ENCODE data around the gene NRXN3. TPM values are rescaled to one million over a fixed set of nuclear protein-coding genes. Genes with fewer than 3 reads are reported as not detected.

Gene NRXN3
- total RNA-seq, 1 experiment from 2014 or later: not detected

- no peaks in the 10 kb centered on the region for H3K4me1 ChIP-seq (ENCODE audit: control insufficient read depth in 1 of 2, insufficient read depth in 2 of 2, low read length in 2 of 2)
- intact Hi-C loops (cut with micrococcal nuclease): no loop called here
- TF ChIP-seq, protein P1, sequence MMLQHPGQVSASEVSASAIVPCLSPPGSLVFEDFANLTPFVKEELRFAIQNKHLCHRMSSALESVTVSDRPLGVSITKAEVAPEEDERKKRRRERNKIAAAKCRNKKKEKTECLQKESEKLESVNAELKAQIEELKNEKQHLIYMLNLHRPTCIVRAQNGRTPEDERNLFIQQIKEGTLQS (IDR thresholded peaks at IDR 0.05): no peak
- TF ChIP-seq REST (IDR thresholded peaks at IDR 0.05; ENCODE audit: low read depth): no peak
- no peak for TF ChIP-seq TCF7L2 (IDR thresholded peaks at IDR 0.05; ENCODE audit: borderline replicate concordance, extremely low read depth, insufficient read depth, insufficient read length)
- TF ChIP-seq CEBPB (IDR thresholded peaks at IDR 0.05; ENCODE audit: low read depth): no peak
- TF ChIP-seq ELF1 (IDR thresholded peaks at IDR 0.05; ENCODE audit: borderline replicate concordance, low read depth): no peak
- TF ChIP-seq YY1 (IDR thresholded peaks at IDR 0.05; ENCODE audit: extremely low read depth, insufficient replicate concordance, low read depth, low read length): no peak
- TF ChIP-seq FOSL1 (IDR thresholded peaks at IDR 0.05; ENCODE audit: low read depth): no peak
- TF ChIP-seq ZNF274 (IDR thresholded peaks at IDR 0.05; ENCODE audit: low read depth, low read length): no peak
- TF ChIP-seq SIN3A (IDR thresholded peaks at IDR 0.05; ENCODE audit: low read depth): no peak
- TF ChIP-seq JUND (IDR thresholded peaks at IDR 0.05): no peak
- TF ChIP-seq SP1 (IDR thresholded peaks at IDR 0.05; ENCODE audit: low read depth): no peak
- TF ChIP-seq CBX3 (IDR thresholded peaks at IDR 0.05; ENCODE audit: low read depth): no peak
- TF ChIP-seq EZH2phosphoT487 (IDR thresholded peaks at IDR 0.05; ENCODE audit: borderline replicate concordance): no peak
- no peak for TF ChIP-seq SRF (IDR thresholded peaks at IDR 0.05; ENCODE audit: low read depth)
- no peaks in the 10 kb centered on the region for H3K36me3 ChIP-seq (ENCODE audit: control insufficient read depth in 1 of 2, insufficient read depth in 2 of 2, low read length in 2 of 2)
- ChIA-PET CTCF (no interaction called here), RAD21 (ENCODE audit: low non-redundant PET in 1 of 2, low total read pairs in 2 of 2, uncharacterized antibody in 2 of 2, unreplicated experiment in 2 of 2) (no interaction called here), POLR2A (no interaction called here)
- H4K20me1 ChIP-seq (ENCODE audit: insufficient read depth): no peaks in the 10 kb centered on the region
- peaks cover 8 to 10% of the 10 kb centered on the region in 2 experiments; a peak in 2 of 4 replicates for H3K9me3 ChIP-seq (ENCODE audit: control insufficient read depth in 1 of 2, insufficient read depth in 1 of 2, low read depth in 1 of 2, low read length in 2 of 2)
- H3K9ac ChIP-seq (ENCODE audit: low read length): no peak overlapping the region
- no peak overlapping the region for H3K4me2 ChIP-seq (ENCODE audit: low read length)
- H3K9me2 ChIP-seq (ENCODE audit: insufficient read depth): no peaks in the 10 kb centered on the region
- no peak overlapping the region for H3K4me3 ChIP-seq (replicated peaks in 1 of 2; ENCODE audit: low read depth in 1 of 2, low read length in 2 of 2)
- no peak for DNase-seq (ENCODE audit: low read depth, low spot score)
- H3K27ac ChIP-seq (ENCODE audit: low read depth, low read length): no peak overlapping the region
- H3K27me3 ChIP-seq (ENCODE audit: insufficient read depth, low read length): no peaks in the 10 kb centered on the region
- BruUV-seq (replicated peaks): no TSS peak
- no peak overlapping the region for H2AFZ ChIP-seq (ENCODE audit: low read depth, low read length, poor library complexity, severe bottlenecking)
- no peaks in the 10 kb centered on the region for H3K79me2 ChIP-seq (ENCODE audit: insufficient read depth, low read length)
- ATAC-seq: no peak
These were observed 1234.8 kb downstream of the NRXN3 start for GRCh38 chr14:79404874-79405511.

Measured in HCT116 (cell line).